GM12891 (cell line): ENCODE data around the gene MFSD8.

Experiments used
- PAX5 ChIP-seq: IDR thresholded peaks from 2 replicates; pipeline ENCODE4 v1.6.1; 2011; ENCODE audit warnings: low read length, moderate library complexity, mild to moderate bottlenecking; ENCODE audit not compliant: insufficient read depth, severe bottlenecking
- POLR2A ChIP-seq: IDR thresholded peaks from 2 replicates; pipeline ENCODE4 v1.6.1; 2011; ENCODE audit warnings: low read depth, low read length, control low read depth
- POLR2AphosphoS5 ChIP-seq: IDR thresholded peaks from 2 replicates; pipeline ENCODE4 v1.6.1; 2011; ENCODE audit warnings: low read depth, low read length, control low read depth
- SPI1 ChIP-seq: IDR thresholded peaks from 2 replicates; pipeline ENCODE4 v1.6.1; 2011; ENCODE audit warnings: low read depth, low read length, control low read depth
- TAF1 ChIP-seq: IDR thresholded peaks from 2 replicates; pipeline ENCODE4 v1.6.1; 2011; ENCODE audit warnings: low read depth, low read length, control low read depth

DNA sequence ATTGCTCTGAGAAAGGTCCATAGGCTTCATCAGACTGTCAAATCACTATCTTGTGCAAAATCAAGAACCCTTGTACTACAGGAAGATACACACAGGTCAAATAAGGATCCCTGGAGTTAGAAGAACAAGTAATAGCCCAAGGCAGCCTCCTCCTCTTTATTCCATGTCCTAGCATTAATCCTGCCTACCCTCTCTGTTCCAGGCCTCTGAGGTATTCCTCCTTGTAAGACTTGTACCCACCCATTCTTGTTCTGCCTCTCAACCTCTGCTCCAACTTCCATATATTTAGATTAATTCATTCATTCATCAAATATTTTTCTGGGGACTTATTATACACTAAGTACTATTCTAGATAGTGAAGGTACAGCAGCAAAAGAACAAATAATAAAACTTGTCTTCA is 94.7 kb downstream of the MFSD8 start:
- TF ChIP-seq POLR2A (no peak), SPI1 (no peak), POLR2AphosphoS5 (no peak), TAF1 (no peak), PAX5 (no peak)
